Chondrocyte (in vitro differentiated cells): ENCODE results near the gene NR1I3. TPM values are rescaled to one million over a fixed set of nuclear protein-coding genes. Genes with fewer than 3 reads are reported as not detected.

Experiments used
- DNase-seq: peaks from one replicate; pipeline ENCODE4 v3.0.0; 2021; ENCODE audit warnings: mixed read lengths, low spot score
- H3K27ac Mint-ChIP-seq: one replicate; pipeline ENCODE4 v1.8.0; 2021; ENCODE audit warnings: mild to moderate bottlenecking, moderate library complexity, mixed read lengths; ENCODE audit not compliant: unreplicated experiment
- H3K27me3 Mint-ChIP-seq: 2 replicates; pipeline ENCODE4 v1.8.0; 2021; ENCODE audit warnings: low read depth, mixed read lengths
- H3K36me3 Mint-ChIP-seq: 2 replicates; pipeline ENCODE4 v1.8.0; 2021; ENCODE audit warnings: low read depth, mixed read lengths
- H3K4me1 Mint-ChIP-seq: 2 replicates; pipeline ENCODE4 v1.8.0; 2021; ENCODE audit warnings: low read depth, mild to moderate bottlenecking, mixed read lengths
- H3K4me3 Mint-ChIP-seq: one replicate; pipeline ENCODE4 v1.8.0; 2021; ENCODE audit warnings: mild to moderate bottlenecking, moderate library complexity, mixed read lengths; ENCODE audit not compliant: unreplicated experiment
- H3K9me3 Mint-ChIP-seq: 2 replicates; pipeline ENCODE4 v1.8.0; 2021; ENCODE audit warnings: low read depth, mixed read lengths
- CTCF ChIP-seq: fragments of 200-600 bp; sonication (generic); IDR thresholded peaks from 2 replicates; pipeline ENCODE4 v1.5.0; 2021; ENCODE audit warnings: antibody characterized with exemption, mild to moderate bottlenecking, moderate library complexity
- total RNA-seq: library from RNA; stranded (reverse); gene quantifications from 3 replicates; pipeline ENCODE4 v1.2.1, GENCODE V29; 2021

Gene NR1I3
- total RNA-seq, 1 donor from 2014 or later: not detected

- H3K4me1 Mint-ChIP-seq: peaks cover 20% of the 10 kb centered on the region
- no peak overlapping the region for H3K27ac Mint-ChIP-seq
- no peak overlapping the region for H3K4me3 Mint-ChIP-seq
- H3K36me3 Mint-ChIP-seq: peaks cover 16% of the 10 kb centered on the region
- peaks cover 2% of the 10 kb centered on the region for H3K27me3 Mint-ChIP-seq
- no peak for DNase-seq
- no peak for TF ChIP-seq CTCF
- no peaks in the 10 kb centered on the region for H3K9me3 Mint-ChIP-seq
Observed at GRCh38 chr1:161230762-161231161, 7.2 kb downstream of the NR1I3 start.

- H3K9me3 Mint-ChIP-seq: no peaks in the 10 kb centered on the region
- H3K36me3 Mint-ChIP-seq: peaks cover 16% of the 10 kb centered on the region
- no peak overlapping the region for H3K27ac Mint-ChIP-seq
- DNase-seq: no peak
- no peaks in the 10 kb centered on the region for H3K27me3 Mint-ChIP-seq
- no peak overlapping the region for H3K4me3 Mint-ChIP-seq
- H3K4me1 Mint-ChIP-seq: peaks cover 26% of the 10 kb centered on the region
- TF ChIP-seq CTCF: peak; percentile 35
Observed at GRCh38 chr1:161229896-161230295, 8.1 kb downstream of the NR1I3 start.

- DNase-seq: peak; percentile 51
- peaks cover 26% of the 10 kb centered on the region for H3K4me1 Mint-ChIP-seq
- no peak for TF ChIP-seq CTCF
- H3K27me3 Mint-ChIP-seq: no peaks in the 10 kb centered on the region
- H3K4me3 Mint-ChIP-seq: peak overlapping the region; percentile 100
- H3K36me3 Mint-ChIP-seq: peaks cover 16% of the 10 kb centered on the region
- H3K9me3 Mint-ChIP-seq: no peaks in the 10 kb centered on the region
- H3K27ac Mint-ChIP-seq: no peak overlapping the region
Observed at GRCh38 chr1:161228032-161228431, 10.0 kb downstream of the NR1I3 start.

- H3K27ac Mint-ChIP-seq: no peak overlapping the region
- no peaks in the 10 kb centered on the region for H3K27me3 Mint-ChIP-seq
- H3K4me3 Mint-ChIP-seq: peak overlapping the region; percentile 100
- H3K4me1 Mint-ChIP-seq: peaks cover 26% of the 10 kb centered on the region
- H3K9me3 Mint-ChIP-seq: no peaks in the 10 kb centered on the region
- DNase-seq: no peak
- peak; percentile 95 for TF ChIP-seq CTCF
- peaks cover 16% of the 10 kb centered on the region for H3K36me3 Mint-ChIP-seq
Observed at GRCh38 chr1:161227196-161227871, 10.7 kb downstream of the NR1I3 start.

- Mint-ChIP-seq H3K27ac (peak overlapping the region; percentile 57), H3K9me3 (no peaks in the 10 kb centered on the region), H3K4me3 (peak overlapping the region; percentile 100), H3K4me1 (peaks cover 26% of the 10 kb centered on the region), H3K27me3 (no peaks in the 10 kb centered on the region), H3K36me3 (peaks cover 16% of the 10 kb centered on the region)
- no peak for TF ChIP-seq CTCF
- no peak for DNase-seq
Observed at GRCh38 chr1:161226759-161227158, 11.2 kb downstream of the NR1I3 start.
